ENCODE data around the gene PLEKHF1.

PLEKHF1 gene

DNA sequence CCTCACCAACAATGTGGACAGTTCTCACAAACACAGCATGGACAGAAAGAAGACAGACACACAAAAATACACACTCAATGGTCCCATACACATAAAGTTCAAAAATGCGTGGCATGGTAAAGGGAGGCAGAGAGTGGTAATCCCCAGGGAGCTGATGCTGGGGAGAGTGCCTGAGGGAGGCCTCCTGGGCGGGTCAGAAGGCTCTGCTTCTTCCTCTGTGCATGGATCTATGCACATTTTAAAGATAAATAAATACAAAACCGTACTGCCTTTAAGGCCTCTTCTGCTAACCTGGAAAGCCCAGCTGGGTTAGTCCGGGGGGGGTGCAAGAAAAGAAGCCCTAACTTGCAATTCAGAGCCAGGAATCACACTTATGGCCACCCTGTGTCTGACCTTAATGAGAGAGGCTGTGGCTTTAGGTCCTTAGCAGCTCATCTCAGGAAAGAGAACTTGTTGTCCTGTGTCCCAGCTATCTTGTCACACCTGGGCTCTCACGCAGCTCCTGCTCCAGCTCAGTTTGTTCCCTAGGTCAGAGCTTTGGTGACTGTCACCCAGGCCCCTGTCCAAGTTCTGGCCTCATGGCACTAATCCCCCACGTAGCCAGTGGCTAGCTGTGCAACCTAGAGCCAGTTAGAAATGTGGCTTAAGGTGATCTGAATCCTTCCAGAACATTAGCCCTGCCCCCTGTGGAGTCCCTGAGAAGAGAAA, 30.7 kb upstream of the PLEKHF1 start:
- DNase-seq (ENCODE audit: low read depth in 2 of 2) = no peak

DNA sequence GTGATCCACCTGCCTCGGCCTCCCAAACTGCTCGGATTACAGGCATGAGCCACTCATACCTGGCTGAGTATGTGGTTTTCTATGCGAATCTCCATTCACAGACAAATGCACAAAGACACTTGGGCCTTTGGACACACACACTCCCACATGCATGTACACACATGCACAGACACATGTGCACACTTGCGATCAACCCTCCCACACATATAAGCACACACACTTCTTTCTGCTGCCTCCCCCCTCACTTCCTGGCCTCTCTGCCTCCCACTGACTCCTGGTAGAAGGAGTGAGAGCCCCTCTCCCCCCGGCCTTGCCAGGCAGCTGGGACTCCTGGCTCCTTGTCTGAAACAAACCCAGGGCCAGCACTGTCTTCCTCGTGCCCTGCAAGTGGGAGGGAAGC, 29.3 kb upstream of the PLEKHF1 start:
- DNase-seq (ENCODE audit: low read depth in 2 of 2) = no peak

DNA sequence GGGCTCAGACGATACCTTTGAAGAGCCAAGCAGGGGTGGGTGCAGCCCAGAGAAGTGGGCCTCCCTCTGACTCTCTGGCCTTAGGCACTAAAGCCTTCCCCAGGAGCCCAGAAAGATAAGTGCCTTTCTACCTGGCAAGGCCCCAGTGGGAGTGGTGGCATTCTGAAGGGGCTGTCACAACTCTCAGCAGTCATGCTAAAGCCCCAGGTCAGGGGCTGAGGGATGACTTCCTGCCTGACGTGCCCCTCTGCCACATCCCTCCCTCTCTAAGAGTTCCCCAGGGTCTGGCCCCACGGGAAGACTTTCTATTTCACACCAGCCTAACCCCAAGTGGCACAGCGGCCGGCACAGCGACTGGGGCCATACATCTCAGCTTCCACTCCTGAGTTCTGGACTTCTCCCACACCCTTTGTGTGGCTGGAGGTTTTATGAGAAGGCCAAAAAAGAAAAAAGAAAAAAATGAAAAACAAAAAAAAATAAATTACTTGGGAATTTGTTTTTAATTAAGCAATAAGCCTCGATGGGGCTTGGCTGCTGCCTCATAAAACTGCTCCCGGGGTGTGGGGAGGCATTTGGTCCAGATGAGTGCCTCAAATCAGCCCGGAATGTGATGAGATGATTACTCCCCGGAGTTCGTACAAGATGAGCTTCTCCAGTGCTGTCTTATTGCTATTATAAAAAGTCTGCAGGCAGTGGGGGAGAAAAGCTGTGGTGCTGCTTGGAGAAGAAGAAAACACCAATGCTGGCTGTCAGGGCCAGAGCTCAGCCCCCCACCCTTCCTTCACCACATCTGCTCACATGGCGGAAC, 28.5 kb upstream of the PLEKHF1 start:
- no peak for DNase-seq (ENCODE audit: low read depth in 2 of 2)

DNA sequence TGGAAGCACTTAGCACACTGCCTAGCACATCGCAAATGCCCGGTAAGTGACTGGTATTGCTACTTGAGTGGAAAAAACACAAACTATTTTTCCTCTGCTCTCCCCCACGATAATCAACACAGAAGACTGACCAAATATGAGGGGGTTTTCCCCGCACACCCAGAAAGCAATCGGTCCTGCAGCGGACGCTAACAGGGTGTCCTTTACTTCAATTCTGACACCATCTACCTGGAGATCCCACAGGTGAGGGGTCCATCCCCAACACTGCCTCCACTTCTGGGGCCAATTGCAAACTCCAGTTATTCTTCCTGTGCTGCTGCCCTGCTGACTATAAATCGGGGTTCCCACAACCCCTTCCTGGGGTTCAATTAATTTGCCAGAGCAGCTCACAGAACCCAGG, 26.2 kb upstream of the PLEKHF1 start:
- DNase-seq (ENCODE audit: low read depth in 2 of 2) = no peak

DNA sequence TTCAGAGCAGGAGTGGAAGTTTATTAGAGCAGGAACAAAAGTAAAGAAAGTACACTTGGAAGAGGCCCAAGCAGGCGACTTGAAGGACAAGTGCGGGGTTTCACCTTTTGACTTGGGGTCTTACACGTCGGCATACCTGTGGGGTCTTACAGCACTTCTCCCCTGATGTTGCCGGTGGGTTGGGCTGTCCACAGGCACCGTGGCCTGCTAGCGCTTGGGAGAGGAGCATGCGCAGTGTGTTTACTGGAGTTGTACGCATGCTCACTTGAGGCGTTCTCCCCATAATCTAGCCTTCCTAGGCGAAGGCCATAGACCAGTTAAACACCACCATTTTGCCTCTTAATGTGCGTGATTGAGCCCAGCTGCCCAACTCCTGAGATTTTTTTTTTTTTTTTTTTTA, 25.0 kb upstream of the PLEKHF1 start:
- DNase-seq (ENCODE audit: low read depth in 2 of 2) = no peak

DNA sequence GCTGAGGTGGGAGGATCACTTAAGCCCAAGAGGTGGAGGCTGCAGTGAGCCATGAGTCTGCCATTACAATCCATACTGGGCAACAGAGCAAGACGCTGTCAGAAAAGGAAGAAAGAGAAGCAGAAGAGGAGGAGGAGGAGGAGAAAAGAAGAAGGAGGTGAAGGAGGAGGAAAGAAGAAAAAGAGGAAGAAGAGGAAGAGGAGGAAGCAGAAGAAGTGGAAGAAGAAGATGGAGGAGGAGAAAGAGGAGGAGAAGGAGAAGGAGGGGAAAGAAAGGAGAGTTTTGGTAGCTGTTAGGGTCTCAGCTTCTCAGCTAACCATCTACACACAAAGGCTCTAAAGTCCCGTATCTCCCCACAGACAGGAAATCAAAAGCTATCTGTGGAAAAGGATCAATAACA, 23.7 kb upstream of the PLEKHF1 start:
- DNase-seq (ENCODE audit: low read depth in 2 of 2) = no peak

DNA sequence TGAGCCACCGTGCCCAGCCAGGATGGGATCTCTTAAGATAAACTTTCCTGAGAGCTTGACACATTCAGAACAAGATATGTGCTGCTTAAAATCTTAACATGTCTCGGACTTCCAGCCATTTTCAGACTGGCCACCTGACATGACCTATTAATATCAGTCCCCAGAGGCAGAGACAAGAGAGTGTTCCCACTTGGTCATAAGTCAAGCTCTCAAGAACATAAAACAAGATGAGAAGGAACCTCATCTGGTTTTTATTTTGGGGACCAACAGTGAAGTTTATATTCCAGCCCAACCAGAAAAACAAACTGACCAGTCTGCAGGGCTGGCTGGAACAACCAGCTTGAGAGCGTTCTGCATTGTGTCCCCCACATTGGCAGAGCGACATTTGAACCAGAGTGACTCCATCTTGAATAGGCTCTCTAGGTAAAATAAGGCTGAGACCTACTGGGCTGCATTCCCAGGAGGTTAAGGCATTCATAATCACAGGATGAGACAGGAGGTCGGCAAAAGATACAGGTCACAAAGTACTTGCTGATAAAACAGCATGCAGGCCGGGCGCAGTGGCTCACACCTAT, 21.8 kb upstream of the PLEKHF1 start:
- no peak for DNase-seq (ENCODE audit: low read depth in 2 of 2)

DNA sequence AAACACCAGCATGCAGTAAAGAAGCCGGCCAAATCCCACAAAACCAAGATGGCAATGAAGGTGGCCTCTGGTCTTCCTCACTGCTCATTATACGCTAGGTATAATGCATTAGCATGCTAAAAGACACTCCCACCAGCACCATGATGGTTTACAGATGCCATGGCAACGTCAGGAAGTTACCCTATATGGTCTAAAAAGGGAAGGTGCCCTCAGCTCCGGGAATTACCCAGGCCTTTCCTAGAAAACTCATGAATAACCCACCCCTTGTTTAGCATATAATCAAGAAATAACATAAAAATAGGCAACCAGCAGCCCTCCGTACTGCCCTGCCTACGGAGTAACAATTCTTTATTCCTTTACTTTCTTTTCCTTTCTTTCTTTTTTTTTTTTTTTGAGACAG, 21.1 kb upstream of the PLEKHF1 start:
- no peak for DNase-seq (ENCODE audit: low read depth in 2 of 2)

DNA sequence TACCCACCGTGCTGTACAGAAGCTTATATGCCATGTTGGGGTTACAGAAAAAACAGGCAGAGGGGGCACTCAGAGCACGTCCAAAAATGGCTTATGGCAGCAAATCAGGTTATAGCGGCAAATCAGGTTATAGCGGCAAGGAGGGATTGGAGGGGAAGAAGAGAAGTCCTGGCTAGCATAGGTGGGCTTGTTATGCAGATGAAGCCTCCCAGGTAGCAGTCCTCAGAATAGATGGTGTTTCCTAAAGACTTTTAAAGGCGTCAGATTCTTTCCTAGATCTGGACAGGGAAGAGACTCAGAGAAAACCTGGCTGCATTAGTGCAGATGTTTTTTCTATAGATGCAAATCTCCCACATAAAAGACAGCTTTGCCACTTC, 19.8 kb upstream of the PLEKHF1 start:
- no peak for DNase-seq (ENCODE audit: low read depth in 2 of 2)

DNA sequence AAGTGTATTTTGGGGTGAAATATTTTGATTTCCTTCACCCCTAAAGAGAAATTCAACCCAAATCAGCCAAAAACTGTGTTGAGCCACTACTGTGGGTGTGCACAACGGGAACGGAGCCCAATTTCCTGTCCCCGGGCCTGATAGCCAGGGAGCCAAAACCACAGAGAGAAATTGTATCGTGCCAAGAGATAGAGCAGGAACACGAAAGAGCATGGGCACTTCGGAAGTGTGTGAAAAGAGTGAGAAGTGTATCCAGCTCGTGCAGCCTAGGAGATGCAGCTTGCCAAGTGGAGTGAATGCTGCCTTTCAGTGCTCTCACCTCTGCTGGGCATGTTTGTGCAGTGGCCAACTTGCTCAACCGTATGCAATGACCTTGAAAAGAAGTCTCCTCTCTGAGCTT, 19.4 kb upstream of the PLEKHF1 start:
- DNase-seq (ENCODE audit: low read depth in 2 of 2) = no peak

DNA sequence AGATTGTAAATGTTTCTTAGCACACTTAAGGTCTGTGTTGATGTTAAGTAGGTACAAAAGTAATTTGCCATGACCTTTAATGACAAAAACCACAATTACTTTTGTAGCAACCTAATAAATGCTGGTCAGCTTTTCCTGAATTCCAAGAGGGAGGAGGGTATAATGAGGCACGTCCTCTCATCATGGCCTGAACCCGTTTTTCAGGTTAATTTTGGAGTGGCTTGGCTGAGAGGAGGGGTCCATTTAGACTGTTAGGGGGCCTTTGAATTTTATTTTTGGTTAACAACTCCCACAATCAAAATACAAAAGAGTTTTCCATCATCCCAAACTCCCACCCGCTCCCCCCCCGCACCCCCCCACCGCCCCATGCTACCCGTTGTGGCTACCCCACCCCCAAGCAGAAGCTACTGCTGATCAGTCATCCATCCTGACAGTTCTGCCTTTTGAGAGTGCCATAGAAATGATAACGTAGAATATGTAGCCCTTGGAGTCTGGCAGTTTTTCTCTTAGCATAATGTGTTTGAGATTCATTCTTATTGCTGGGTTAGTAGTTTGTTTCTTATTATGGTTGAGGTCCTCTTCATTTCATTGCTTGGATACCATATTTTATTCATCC, 14.4 kb upstream of the PLEKHF1 start:
- DNase-seq (ENCODE audit: low read depth in 2 of 2) = no peak

DNA sequence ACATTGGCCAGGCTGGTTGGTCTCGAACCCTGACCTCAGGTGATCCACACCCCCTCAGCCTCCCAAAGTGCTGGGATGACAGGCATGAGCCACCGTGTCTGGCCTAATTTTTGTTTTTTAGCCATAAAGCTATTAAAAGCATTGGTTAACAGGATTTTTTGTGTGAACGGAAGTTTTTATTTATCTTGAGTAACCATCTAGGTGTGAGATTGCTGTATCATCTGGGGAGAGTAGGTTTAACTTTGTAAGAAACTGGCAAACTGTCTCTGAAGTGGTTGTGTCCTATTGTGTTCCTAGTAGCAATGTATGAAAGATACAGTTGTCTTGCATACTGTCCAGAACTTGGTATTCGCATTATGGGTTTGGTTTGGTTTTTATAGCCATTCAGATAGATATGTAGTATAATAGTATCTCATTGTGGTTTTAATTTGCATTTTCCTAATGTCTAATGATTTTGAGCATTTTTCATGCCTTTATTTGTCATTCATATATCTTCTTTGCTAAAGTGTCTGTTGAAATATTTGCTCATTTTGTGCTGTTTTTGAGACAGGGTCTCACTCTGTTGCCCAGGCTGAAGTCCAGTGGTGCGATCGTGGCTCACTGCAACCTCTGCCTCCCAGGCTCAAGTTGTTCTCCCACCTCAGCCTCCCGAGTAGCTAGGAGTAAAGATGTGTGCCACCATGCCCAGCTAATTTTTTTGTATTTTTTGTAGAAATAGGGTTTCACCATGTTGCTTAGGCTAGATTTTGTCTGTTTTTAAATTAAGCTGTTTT, 13.5 kb upstream of the PLEKHF1 start:
- no peak for DNase-seq (ENCODE audit: low read depth in 2 of 2)

DNA sequence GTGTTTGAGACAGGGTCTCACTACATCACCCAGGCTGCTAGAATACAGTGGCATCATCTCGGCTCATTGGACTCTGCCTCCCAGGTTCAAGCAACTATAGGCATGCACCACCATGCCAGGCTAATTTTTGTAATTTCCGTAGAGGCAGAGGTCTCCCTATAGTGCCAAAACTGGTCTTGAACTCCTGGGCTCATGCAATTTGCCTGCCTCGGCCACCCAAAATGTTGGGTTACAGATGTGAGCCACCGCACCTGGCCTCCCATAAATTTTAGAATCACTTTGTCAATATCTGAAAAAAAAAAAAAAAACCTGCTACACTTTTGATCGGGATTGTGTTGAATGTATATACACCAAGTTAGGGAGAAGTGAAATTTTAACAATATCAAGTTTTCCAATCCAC, 11.9 kb upstream of the PLEKHF1 start:
- no peak for DNase-seq (ENCODE audit: low read depth in 2 of 2)

DNA sequence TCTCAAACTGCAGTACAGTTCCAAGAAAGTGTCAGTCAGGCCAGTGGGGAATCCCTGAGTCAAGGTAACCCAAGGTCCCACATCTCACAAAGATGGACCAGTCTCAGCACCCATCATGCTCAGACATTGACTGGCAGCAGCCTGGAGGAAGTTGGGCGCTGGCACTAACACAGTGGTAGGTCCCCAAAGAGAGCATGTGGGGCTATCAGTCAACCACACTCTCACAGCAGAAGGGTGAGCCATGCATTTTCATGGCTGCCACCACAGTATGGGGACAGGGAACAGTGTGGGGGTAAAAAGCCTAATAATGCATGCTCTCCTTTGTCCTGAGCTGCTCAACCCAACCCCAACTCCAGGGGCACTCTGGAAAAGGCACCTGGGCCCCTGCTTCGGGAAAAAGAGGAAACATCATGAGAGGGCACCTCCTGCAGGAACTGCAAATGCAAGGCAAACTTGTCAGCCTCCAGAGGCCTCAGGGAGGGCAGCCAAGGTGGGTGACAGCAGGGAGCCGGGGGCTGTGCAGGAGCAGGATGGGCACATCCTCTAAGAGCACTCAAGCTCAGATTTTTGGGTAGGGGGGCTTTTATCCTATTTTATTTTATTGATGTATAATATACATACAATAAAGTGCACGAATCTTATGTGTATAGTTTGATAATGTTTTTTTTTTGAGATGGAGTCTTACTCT, 9.5 kb upstream of the PLEKHF1 start:
- DNase-seq (ENCODE audit: low read depth in 2 of 2) = no peak

DNA sequence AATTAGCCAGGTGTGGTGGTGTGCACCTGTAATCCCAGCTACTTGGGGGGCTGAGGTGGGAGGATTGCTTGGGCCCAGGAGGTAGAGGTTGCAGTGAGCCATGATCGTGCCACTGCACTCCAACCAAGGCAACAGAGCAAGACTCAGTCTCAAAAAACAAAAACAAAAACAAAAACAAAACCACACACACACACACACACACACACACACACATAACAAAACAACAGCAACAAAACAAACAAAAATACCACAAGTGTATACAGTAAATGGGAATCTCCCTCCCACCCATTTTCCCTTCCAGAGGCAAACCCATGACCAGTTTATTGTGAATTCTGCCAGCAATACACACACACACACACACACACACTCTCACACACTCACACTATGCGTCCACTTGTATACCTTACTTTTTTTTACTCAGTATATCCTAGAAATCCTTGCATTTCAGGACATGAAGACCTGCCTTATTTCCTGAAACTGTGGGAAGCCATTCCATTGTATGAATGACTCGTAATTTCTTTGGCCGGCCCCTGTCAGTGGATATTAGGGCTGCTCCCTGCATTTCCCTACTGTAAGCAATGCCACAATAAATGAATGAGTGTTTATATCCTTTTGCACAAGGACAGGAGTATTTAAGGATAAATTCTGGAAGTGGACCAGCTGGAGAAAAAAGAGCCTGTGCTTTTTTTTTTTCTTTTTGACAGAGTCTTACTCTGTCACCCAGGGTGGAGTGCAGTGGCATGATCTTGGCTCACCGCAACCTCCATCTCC, 6.9 kb upstream of the PLEKHF1 start:
- DNase-seq (ENCODE audit: low read depth in 2 of 2) = no peak

DNA sequence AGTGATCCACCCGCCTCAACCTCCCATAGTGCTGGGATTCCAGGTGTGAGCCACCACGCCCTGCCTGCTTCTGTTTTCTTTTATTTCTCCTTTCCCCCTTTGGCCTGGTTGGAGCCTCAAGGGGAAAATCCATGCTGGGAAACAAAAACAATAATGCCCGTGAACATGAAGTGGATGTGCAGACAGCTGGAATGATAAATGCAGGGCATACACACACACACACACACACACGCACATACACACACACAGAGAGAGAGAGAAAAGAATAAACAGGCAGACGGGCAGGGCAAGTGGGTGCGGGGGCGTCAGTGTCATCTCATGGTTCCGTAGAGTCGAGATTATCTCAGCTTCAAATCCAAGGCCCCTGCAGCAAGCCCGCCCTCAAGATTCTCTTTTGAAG, 4.4 kb upstream of the PLEKHF1 start:
- DNase-seq (ENCODE audit: low read depth in 2 of 2) = no peak

DNA sequence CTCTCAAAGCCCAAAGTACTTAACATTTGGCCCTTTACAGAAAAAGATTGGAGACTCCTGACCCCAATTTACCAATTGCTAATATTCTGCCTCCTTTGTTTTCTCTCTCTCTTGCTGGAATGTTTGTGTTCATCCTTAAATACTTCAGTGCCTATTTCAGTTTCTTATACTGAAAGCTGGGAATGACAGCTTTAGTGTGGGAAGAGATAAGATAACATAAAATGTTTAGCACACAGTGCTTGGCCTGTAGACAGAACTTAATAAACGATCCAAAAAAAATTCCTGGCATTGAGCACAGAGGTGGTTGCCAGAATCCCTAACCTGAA, 3.0 kb upstream of the PLEKHF1 start:
- no peak for DNase-seq (ENCODE audit: low read depth in 2 of 2)

DNA sequence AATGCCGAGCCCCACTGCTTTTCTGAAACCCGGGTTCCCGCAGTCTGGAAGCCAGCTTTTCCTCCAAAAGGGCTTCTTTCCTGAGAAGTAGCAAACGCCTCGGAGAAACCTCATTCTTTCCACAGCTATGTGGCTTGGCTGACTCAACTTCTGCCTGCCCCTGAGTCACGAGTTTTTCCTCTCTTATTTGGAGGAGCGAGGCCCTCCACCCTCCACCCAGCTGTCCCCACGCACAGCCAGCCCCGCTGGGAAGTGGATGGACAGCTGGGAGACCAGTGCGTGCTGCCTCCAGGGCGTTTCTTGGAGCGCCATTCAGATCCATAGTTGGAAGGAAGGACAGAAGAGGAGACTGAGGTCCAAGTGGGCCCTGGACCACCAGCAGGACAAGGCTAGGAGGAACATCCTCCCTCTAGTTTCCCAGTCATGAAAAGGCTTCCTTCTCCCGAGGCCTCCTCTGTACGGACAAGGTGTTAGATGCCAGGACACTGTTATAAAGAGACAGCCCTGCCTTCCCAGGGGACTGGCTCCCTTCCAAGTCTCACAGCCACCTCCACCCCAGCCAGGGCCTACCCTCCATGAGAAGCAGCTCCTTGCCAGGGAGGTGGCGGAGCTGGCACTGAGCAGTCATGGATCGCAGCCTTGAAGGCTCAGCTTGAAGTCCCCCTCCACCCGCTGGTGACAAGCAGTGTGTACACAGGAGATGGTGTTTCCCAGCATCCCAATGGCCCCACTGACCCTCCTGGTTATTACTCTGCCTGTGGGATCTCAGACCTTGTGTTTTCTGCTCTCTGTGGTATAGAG, 2.5 kb upstream of the PLEKHF1 start:
- peak; percentile 75 to 78 for DNase-seq (ENCODE audit: low read depth in 2 of 2)

DNA sequence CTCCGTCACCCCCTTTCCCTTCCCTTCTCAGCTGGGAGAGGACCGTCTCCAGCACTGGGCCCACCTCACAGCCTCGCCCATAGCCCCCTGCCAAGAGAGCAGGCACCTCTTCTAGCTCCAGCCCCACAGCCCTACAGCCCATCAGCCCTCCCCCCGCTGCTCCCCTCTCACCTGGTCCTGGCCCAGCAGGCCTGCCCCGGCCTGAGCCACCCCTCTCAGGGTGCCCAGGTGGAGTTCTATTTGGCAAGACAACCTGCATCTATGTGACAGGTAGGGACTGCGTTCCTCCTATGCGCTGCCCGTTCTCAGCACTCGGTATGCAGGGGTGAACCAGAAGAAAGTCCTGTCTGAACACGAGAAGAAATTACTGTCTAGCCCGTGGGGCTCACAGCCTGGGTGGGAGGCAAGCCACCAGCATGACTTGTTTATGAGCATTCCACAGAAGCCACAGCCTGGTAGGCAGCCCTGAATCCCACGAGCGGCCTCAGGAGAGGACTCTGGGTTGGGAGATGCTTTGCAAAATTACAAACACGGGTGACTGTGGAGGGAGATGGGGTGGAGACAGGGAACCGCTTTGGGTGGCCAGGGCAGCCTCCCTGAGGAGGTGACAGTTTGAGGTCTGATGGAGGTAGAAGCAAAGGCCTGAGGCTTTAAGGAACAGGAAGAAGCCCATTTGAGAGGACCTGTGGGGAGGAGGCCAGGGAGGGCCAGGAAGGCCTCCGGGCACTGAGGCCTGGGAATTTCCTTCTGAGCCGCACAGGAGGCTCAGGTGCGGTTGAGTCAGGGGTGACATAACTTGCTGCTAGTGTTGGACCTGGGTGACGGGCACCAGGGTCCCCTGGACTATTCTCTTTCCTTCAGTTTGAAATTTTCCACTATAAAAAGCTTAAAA, 1.2 kb upstream of the PLEKHF1 start:
- DNase-seq (ENCODE audit: low read depth in 2 of 2) = no peak
